Vagina (tissue), 2 donors: ENCODE results near the gene LSG1. TPM values are rescaled to one million over a fixed set of nuclear protein-coding genes. Genes with fewer than 3 reads are reported as not detected.

ENCODE experiments used
- DNase-seq, 2 donors: peaks; one replicate each; pipeline ENCODE4 v3.0.0-alpha.2; 2017; ENCODE audit errors: extremely low spot score in 2 of 2
- H3K27ac ChIP-seq: fragments of 200-600 bp; sonication (generic); one replicate; pipeline ENCODE4 v1.5.1; 2019
- H3K27me3 ChIP-seq: fragments of 200-600 bp; sonication (generic); one replicate; pipeline ENCODE4 v1.5.1; 2019
- H3K36me3 ChIP-seq, 2 donors: fragments of 200-600 bp; sonication (generic); one replicate each; pipeline ENCODE4 v1.5.1; 2017 to 2019
- H3K4me1 ChIP-seq: fragments of 200-600 bp; sonication (generic); one replicate; pipeline ENCODE4 v1.5.1; 2019
- H3K4me3 ChIP-seq, 2 donors: fragments of 200-600 bp; sonication (generic); 1 replicate in 1 of 2; 2 replicates in 1 of 2; pipeline ENCODE4 v1.5.1; 2016 to 2019
- H3K9me3 ChIP-seq: fragments of 200-600 bp; sonication (generic); one replicate; pipeline ENCODE4 v1.5.1; 2019
- CTCF ChIP-seq, 3 experiments: fragments of 450-650 bp in 2 of 3; fragments of 200-600 bp in 1 of 3; sonication (generic) in 1 of 3; IDR thresholded peaks; one replicate each; pipeline ENCODE4 v1.5.1; 2017 to 2019; ENCODE audit warnings: antibody characterized with exemption in 3 of 3, mild to moderate bottlenecking in 2 of 3, moderate library complexity in 2 of 3
- POLR2A ChIP-seq, 2 donors: fragments of 450-650 bp; IDR thresholded peaks; one replicate each; pipeline ENCODE4 v1.6.1; 2017; ENCODE audit warnings: antibody characterized with exemption in 2 of 2, mild to moderate bottlenecking in 2 of 2, moderate library complexity in 2 of 2
- POLR2AphosphoS5 ChIP-seq, 2 donors: sonication (generic); formaldehyde crosslinking; IDR thresholded peaks; one replicate each; pipeline ENCODE4 v1.9.0; 2017; ENCODE audit warnings: antibody characterized with exemption in 2 of 2, mild to moderate bottlenecking in 2 of 2, low read depth in 1 of 2; ENCODE audit not compliant: insufficient read depth in 1 of 2
- intact Hi-C: fragments of 100-400 bp; cut with DNase I; formaldehyde crosslinking; loops from one replicate; pipeline ENCODE4 v1.15.1; 2023
- total RNA-seq: library from RNA; depleted of rRNA; stranded (reverse); fragments of >200 nt; gene quantifications from one replicate; pipeline ENCODE4 v1.2.3, GENCODE V29; 2016

LSG1 gene
- total RNA-seq, 1 donor from 2014 or later = 40.3 TPM

GRCh38 chr3:194707147-194707540 lies 35.2 kb upstream of the LSG1 start:
- Histone ChIP-seq H3K36me3 (no peaks in the 10 kb centered on the region), H3K4me1 (peaks cover 7% of the 10 kb centered on the region), H3K9me3 (no peaks in the 10 kb centered on the region), H3K27me3 (no peaks in the 10 kb centered on the region), H3K27ac (no peak overlapping the region), H3K4me3 (no peak overlapping the region)
- intact Hi-C loops = no loop called here
- DNase-seq = no peak
- no peak for TF ChIP-seq CTCF (IDR thresholded peaks at IDR 0.05)
- TF ChIP-seq POLR2A (IDR thresholded peaks at IDR 0.05) = no peak
- no peak for TF ChIP-seq POLR2AphosphoS5 (IDR thresholded peaks at IDR 0.05; ENCODE audit: insufficient read depth in 1 of 2, low read depth in 1 of 2)

GRCh38 chr3:194705761-194706160 lies 33.8 kb upstream of the LSG1 start:
- H3K27ac ChIP-seq = no peak overlapping the region
- intact Hi-C loops = no loop called here
- no peaks in the 10 kb centered on the region for H3K36me3 ChIP-seq

GRCh38 chr3:194705227-194705626 lies 33.2 kb upstream of the LSG1 start:
- DNase-seq = no peak

More at GRCh38 chr3:194705761-194706160, 33.8 kb upstream of the LSG1 start:
- no peak for DNase-seq
- TF ChIP-seq POLR2A (IDR thresholded peaks at IDR 0.05) (no peak), CTCF (IDR thresholded peaks at IDR 0.05) (no peak), POLR2AphosphoS5 (IDR thresholded peaks at IDR 0.05; ENCODE audit: insufficient read depth in 1 of 2, low read depth in 1 of 2) (no peak)
- Histone ChIP-seq H3K4me1 (no peaks in the 10 kb centered on the region), H3K27me3 (no peaks in the 10 kb centered on the region), H3K4me3 (no peak overlapping the region), H3K9me3 (no peaks in the 10 kb centered on the region)

GRCh38 chr3:194702545-194702944 lies 30.6 kb upstream of the LSG1 start:
- Histone ChIP-seq H3K27me3 (no peaks in the 10 kb centered on the region), H3K9me3 (no peaks in the 10 kb centered on the region), H3K4me1 (no peaks in the 10 kb centered on the region), H3K27ac (no peak overlapping the region), H3K4me3 (no peak overlapping the region), H3K36me3 (no peaks in the 10 kb centered on the region)
- intact Hi-C loops = no loop called here
- no peak for DNase-seq
- TF ChIP-seq POLR2AphosphoS5 (IDR thresholded peaks at IDR 0.05; ENCODE audit: insufficient read depth in 1 of 2, low read depth in 1 of 2) (no peak), CTCF (IDR thresholded peaks at IDR 0.05) (no peak), POLR2A (IDR thresholded peaks at IDR 0.05) (no peak)

More at GRCh38 chr3:194705227-194705626, 33.2 kb upstream of the LSG1 start:
- intact Hi-C loops = no loop called here
- H3K9me3 ChIP-seq = no peaks in the 10 kb centered on the region
- H3K4me3 ChIP-seq = no peak overlapping the region
- H3K27me3 ChIP-seq = no peaks in the 10 kb centered on the region
- TF ChIP-seq CTCF (IDR thresholded peaks at IDR 0.05) = no peak
- no peak for TF ChIP-seq POLR2A (IDR thresholded peaks at IDR 0.05)
- no peak for TF ChIP-seq POLR2AphosphoS5 (IDR thresholded peaks at IDR 0.05; ENCODE audit: insufficient read depth in 1 of 2, low read depth in 1 of 2)
- no peaks in the 10 kb centered on the region for H3K4me1 ChIP-seq
- H3K36me3 ChIP-seq = no peaks in the 10 kb centered on the region
- no peak overlapping the region for H3K27ac ChIP-seq

- Histone ChIP-seq H3K4me3 (no peak overlapping the region), H3K27me3 (no peaks in the 10 kb centered on the region), H3K36me3 (no peaks in the 10 kb centered on the region), H3K9me3 (no peaks in the 10 kb centered on the region), H3K27ac (no peak overlapping the region), H3K4me1 (no peaks in the 10 kb centered on the region)
- intact Hi-C loops = no loop called here
- TF ChIP-seq CTCF (IDR thresholded peaks at IDR 0.05) (no peak), POLR2A (IDR thresholded peaks at IDR 0.05) (no peak), POLR2AphosphoS5 (IDR thresholded peaks at IDR 0.05; ENCODE audit: insufficient read depth in 1 of 2, low read depth in 1 of 2) (no peak)
- no peak for DNase-seq
Measured at GRCh38 chr3:194696702-194697101, 24.7 kb upstream of the LSG1 start.
